DMS53 treated with DMSO at 0.1 percent for 48 hours (cell line): ENCODE data around the gene PAPPA.

Source experiments
- DNase-seq: peaks from one replicate; lab custom pipeline; 2025; ENCODE audit not compliant: unreplicated experiment; lab: John Stamatoyannopoulos, UW

Gene PAPPA

GRCh38 chr9:116337015-116337414, 183.4 kb downstream of the PAPPA start:
- peak; percentile 51 for DNase-seq

GRCh38 chr9:116340270-116340669, 186.7 kb downstream of the PAPPA start:
- DNase-seq: no peak

DNA sequence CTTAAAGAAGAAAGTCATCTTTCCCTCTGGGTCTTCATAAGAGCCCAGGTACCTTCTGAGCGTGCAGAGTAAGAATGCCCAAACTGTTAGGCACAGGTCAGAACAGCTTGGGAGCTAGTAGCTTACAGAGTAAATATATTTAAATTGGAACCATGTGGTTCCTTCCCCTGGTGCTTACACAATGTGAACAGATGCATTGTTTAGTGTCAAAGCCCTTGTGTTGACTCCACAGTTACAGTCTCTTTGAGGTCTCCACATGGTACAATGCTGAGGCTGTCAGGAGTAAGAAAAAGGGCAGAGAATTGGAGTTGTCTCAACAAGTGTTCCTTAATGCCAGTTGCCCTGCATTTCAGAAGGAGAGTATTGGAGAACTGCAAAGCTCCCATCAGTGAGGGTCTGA, 188.5 kb downstream of the PAPPA start:
- DNase-seq: no peak

- DNase-seq: no peak
These were observed 189.3 kb downstream of the PAPPA start for GRCh38 chr9:116342941-116343340.

GRCh38 chr9:116344416-116344815, 190.8 kb downstream of the PAPPA start:
- DNase-seq: no peak

DNA sequence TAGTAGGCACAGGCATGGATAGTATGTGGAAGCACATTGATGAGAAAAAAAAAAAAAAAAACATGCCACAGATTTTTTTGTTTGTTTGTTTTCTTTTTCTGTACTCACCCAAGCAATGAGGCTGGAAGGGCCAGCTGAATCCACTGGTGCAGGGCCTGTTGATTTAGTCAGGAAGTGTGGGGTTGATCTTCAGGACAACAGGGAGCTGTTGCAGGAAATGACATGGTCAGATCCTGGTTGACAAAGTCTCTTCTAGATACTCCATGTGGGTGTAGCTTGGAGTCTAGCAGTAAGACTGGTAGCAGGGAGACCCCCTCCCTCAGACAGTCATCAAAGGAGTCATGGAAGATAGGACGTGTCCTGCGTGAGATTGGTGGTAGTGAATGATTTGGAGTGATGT, 191.8 kb downstream of the PAPPA start:
- DNase-seq: peak; percentile 32

DNA sequence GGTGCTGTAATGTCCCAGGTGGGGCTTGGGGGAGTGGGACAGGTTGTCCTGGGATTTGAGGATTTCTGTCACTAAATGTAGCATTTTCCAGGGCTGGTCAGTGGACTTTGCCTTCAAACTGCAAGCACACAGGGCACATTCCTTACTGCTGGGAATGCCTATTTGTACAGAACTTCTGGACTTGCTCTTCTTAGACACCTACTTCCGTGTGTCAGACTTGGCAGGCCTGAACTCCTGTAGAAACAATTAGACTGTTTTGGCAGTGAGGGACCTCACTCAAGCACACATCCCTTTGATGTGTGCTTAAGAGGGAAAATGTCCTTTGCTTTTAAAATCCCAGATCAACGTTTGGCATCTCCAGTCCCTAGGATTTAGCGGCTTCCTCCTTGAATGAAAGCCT, 192.2 kb downstream of the PAPPA start:
- DNase-seq: no peak

DNA sequence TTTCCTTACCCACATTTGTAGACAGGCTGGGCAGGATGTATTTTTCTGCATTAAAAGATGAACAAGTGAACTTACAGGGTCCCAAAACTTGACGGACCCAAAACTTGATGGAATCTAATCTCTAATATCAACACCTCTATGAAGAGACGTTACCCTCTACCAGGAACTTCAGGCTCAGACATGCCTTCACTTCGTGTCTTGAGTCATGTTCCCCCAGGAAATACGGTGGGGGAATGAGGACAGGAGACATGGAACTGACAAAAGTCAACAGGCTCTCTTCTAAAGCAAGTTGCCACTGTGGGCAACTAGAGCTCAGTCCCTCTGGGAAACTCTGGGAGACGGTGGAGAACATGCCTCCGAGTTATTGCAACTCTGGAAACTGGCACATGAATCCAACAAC, 196.1 kb downstream of the PAPPA start:
- no peak for DNase-seq

DNA sequence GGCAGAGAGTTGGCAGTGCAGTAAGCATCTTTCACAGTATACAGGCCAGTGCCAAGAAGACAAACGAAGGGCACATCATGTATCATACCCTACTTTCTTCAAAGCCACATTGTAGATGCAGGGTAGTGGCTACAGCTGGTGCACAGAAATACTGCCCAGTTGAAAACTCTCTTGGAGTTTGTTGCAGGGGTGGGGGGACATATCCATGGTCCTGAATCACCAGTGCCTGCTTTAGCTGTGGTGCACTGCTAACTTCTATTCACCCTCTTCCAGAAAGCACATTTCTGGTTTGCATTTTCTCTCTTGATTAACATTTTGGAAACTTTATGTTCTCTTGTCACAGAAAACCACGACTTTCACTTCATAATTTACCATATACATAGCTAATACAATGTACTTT, 196.6 kb downstream of the PAPPA start:
- DNase-seq: no peak

- DNase-seq: no peak
These were observed 199.4 kb downstream of the PAPPA start for GRCh38 chr9:116352958-116353357.

GRCh38 chr9:116355153-116355921, 201.7 kb downstream of the PAPPA start:
- DNase-seq: peak; percentile 87

DNA sequence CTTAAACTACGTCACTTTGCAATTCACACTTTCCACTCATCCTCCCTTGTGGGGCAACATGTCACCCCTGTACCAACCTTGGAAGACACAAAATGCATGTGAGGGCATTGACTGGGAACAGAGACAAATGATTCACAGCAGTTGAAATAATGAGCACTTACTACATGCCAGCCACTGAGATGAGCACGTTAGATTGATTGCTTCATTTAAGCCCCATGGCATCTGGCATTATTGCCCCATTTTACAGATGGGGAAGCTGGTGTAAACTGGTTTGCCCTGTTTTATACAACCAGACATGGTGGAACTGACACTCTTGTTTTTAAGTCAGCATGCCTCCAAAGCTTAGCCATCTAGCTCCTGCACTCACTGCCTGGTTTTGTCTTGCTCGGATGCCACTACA, 204.7 kb downstream of the PAPPA start:
- DNase-seq: no peak

- DNase-seq: no peak
These were observed 206.4 kb downstream of the PAPPA start for GRCh38 chr9:116360016-116360415.

- no peak for DNase-seq
These were observed 207.4 kb downstream of the PAPPA start for GRCh38 chr9:116360989-116361388.

- DNase-seq: no peak
These were observed 208.0 kb downstream of the PAPPA start for GRCh38 chr9:116361547-116361946.

DNA sequence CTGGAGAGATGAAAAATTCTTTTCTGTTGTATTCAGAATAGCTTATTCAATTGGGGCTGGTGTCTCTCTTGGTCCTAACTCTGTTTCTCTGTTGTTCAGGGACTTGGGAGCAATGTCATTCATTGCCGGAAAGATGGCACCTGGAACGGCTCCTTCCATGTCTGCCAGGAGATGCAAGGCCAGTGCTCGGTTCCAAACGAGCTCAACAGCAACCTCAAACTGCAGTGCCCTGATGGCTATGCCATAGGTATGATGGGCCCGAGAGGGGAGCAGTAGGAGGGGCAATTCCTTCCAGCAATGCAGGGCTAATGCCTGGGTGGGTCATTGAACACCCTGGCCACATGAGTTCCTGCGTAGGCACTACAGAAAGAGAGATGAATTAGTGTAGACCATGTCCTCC, 208.9 kb downstream of the PAPPA start:
- no peak for DNase-seq

GRCh38 chr9:116365056-116365471, 211.5 kb downstream of the PAPPA start:
- no peak for DNase-seq

GRCh38 chr9:116366241-116366640, 212.7 kb downstream of the PAPPA start:
- no peak for DNase-seq

GRCh38 chr9:116368680-116369079, 215.1 kb downstream of the PAPPA start:
- no peak for DNase-seq

- no peak for DNase-seq
These were observed 216.1 kb downstream of the PAPPA start for GRCh38 chr9:116369706-116370105.

GRCh38 chr9:116370556-116370955, 217.0 kb downstream of the PAPPA start:
- DNase-seq: peak; percentile 6

- DNase-seq: no peak
These were observed 218.6 kb downstream of the PAPPA start for GRCh38 chr9:116372081-116372673.

- DNase-seq: no peak
These were observed 219.2 kb downstream of the PAPPA start for GRCh38 chr9:116372786-116373185.
